GM13977 (cell line): Measurements from ENCODE around the gene FBLN2.

ENCODE experiments used
- DNase-seq: peaks from one replicate; pipeline ENCODE4 v3.0.0; 2012; ENCODE audit warnings: low spot score
- CTCF ChIP-seq: IDR thresholded peaks from 2 replicates; pipeline ENCODE4 v1.5.1; 2012; ENCODE audit warnings: mild to moderate bottlenecking, control low read depth; ENCODE audit not compliant: insufficient read depth; ENCODE audit errors: extremely low read depth, missing control alignments
- in situ Hi-C: fragments of 300-500 bp; cut with MboI; formaldehyde crosslinking; loops from one replicate; pipeline ENCODE4 v1.12.0; 2022; ENCODE audit warnings: low sequenced_read_pairs, low pct_unique_long_range_greater_than_20kb, mixed read lengths, inconsistent platforms; ENCODE audit not compliant: unreplicated experiment

The FBLN2 gene

DNA sequence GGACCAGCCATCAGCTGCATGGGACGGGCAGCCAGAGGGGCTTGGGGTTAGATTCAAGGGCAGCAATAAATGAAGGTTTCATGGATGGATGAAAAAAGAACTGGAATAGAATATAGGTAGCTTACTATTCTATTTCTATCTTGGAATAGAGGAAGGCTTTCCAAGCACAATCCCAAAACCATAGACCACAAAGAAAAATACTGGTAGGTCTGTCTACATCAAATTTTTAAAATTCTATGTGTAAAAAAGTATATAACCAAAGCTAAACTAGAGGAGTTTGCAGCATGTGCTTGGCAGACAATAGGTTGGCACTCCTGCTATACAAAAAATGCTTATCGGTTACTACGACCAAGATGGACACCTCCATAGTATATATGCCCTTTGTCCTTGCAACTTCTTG is 7.2 kb upstream of the FBLN2 start:
- TF ChIP-seq CTCF, result no peak
- in situ Hi-C loops, result no loop called here
- DNase-seq, result no peak

DNA sequence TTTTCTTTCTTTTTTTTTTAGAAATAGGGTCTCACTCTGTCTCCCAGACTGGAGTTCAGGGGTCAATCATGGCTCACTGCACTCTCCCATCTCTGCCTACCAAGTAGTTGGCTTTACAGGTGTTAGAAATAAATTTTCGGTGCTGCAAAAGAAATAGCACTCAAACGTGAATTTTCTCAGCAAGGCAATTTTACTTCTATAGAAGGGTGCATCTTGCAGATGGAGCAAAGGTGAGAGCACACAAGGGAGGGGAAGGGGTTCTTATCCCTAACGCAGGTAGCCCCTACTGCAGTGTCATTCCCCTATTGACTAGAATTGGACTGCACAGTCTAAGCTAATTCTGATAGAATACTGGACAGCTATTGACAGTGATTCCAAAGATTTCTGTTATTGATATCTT is 6.8 kb upstream of the FBLN2 start:
- in situ Hi-C loops, result no loop called here
- TF ChIP-seq CTCF, result no peak
- DNase-seq, result no peak

- no peak for DNase-seq
- no peak for TF ChIP-seq CTCF
- in situ Hi-C loops, result no loop called here
Observed at GRCh38 chr3:13543253-13543652, 5.7 kb upstream of the FBLN2 start.

GRCh38 chr3:13544293-13544831 is 4.6 kb upstream of the FBLN2 start:
- no peak for TF ChIP-seq CTCF
- in situ Hi-C loops, result no loop called here
- no peak for DNase-seq

GRCh38 chr3:13544951-13545651 is 3.8 kb upstream of the FBLN2 start:
- in situ Hi-C loops, result no loop called here

DNA sequence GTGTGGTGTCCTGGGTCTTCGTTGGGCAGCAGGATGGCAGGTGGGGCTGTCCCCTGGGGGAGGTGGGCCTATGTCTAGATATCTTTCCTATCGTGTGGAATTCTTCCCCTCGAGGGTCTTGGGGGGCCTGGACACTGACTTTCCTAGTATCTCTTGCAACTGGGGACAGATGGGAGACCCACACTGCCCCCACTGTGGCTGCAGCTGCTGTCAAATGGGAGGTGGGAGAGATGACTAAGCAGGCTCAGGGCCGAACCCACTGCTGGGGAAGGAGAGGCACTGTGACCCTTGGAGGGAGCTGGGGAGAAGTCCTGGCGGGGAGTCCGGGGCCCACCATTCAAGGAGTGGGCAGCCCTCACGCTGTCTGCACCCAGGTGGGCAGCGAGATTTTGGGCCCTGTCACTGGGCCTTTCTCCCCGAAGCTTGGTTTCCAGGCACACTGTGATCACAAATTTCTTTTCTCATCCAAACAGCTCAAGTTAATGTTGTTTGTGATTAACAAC is 2.9 kb upstream of the FBLN2 start:
- in situ Hi-C loops, result no loop called here
- TF ChIP-seq CTCF, result no peak
- no peak for DNase-seq

More at GRCh38 chr3:13544951-13545651, 3.8 kb upstream of the FBLN2 start:
- no peak for TF ChIP-seq CTCF
- no peak for DNase-seq
